Osteocyte (in vitro differentiated cells): Measurements from ENCODE around the gene SMIM17. TPM values are rescaled to one million over a fixed set of nuclear protein-coding genes. Genes with fewer than 3 reads are reported as not detected.

Experiments used
- DNase-seq: peaks from one replicate; pipeline ENCODE4 v3.0.0; 2021; ENCODE audit warnings: mixed read lengths; ENCODE audit not compliant: unreplicated experiment; ENCODE audit errors: extremely low spot score
- H3K27ac Mint-ChIP-seq: one replicate; pipeline ENCODE4 v1.8.0; 2021; ENCODE audit warnings: mild to moderate bottlenecking, mixed read lengths; ENCODE audit not compliant: unreplicated experiment
- H3K27me3 Mint-ChIP-seq: one replicate; pipeline ENCODE4 v1.8.0; 2021; ENCODE audit warnings: mixed read lengths; ENCODE audit not compliant: unreplicated experiment
- H3K36me3 Mint-ChIP-seq: one replicate; pipeline ENCODE4 v1.8.0; 2021; ENCODE audit warnings: mixed read lengths; ENCODE audit not compliant: unreplicated experiment
- H3K4me1 Mint-ChIP-seq: one replicate; pipeline ENCODE4 v1.8.0; 2021; ENCODE audit warnings: mixed read lengths; ENCODE audit not compliant: unreplicated experiment
- H3K4me3 Mint-ChIP-seq: one replicate; pipeline ENCODE4 v1.8.0; 2021; ENCODE audit warnings: mild to moderate bottlenecking, moderate library complexity, mixed read lengths; ENCODE audit not compliant: unreplicated experiment
- H3K9me3 Mint-ChIP-seq: one replicate; pipeline ENCODE4 v1.8.0; 2021; ENCODE audit warnings: mixed read lengths; ENCODE audit not compliant: unreplicated experiment
- total RNA-seq: library from RNA; stranded (reverse); gene quantifications from 2 replicates; pipeline ENCODE4 v1.2.1, GENCODE V29; 2021
- TF ChIP-seq, protein P1 (sequence below): fragments of 200-600 bp; sonication (generic); IDR thresholded peaks from 2 replicates; pipeline ENCODE4 v1.5.0; 2021; ENCODE audit warnings: antibody characterized with exemption, mild to moderate bottlenecking, moderate library complexity

The SMIM17 gene
- total RNA-seq, 1 donor from 2014 or later: 0.32 TPM

DNA sequence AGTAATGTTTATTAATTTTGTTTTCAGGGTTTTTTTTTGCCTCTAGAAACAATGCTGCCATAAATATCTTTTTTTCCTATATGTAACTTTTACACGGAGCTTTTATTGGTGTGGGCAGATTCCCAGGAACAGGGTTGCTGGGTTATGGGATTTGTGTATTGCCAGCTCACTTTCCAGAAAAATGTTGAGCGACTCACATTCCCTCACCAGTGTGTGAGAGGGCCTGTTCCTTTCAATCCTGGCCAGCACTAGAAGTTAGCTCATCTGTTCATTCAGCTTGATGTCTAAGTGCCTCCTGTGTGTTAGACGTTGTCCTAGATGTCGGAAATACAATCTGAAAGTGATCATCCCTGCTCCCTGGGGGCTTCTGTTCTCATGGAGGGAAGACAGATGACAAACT, 45.3 kb upstream of the SMIM17 start:
- Mint-ChIP-seq H3K9me3 (peaks cover 46% of the 10 kb centered on the region), H3K27ac (no peak overlapping the region), H3K27me3 (no peaks in the 10 kb centered on the region), H3K4me3 (no peak overlapping the region), H3K4me1 (peaks cover 13% of the 10 kb centered on the region), H3K36me3 (peaks cover 46% of the 10 kb centered on the region)
- no peak for DNase-seq
- TF ChIP-seq, protein P1, sequence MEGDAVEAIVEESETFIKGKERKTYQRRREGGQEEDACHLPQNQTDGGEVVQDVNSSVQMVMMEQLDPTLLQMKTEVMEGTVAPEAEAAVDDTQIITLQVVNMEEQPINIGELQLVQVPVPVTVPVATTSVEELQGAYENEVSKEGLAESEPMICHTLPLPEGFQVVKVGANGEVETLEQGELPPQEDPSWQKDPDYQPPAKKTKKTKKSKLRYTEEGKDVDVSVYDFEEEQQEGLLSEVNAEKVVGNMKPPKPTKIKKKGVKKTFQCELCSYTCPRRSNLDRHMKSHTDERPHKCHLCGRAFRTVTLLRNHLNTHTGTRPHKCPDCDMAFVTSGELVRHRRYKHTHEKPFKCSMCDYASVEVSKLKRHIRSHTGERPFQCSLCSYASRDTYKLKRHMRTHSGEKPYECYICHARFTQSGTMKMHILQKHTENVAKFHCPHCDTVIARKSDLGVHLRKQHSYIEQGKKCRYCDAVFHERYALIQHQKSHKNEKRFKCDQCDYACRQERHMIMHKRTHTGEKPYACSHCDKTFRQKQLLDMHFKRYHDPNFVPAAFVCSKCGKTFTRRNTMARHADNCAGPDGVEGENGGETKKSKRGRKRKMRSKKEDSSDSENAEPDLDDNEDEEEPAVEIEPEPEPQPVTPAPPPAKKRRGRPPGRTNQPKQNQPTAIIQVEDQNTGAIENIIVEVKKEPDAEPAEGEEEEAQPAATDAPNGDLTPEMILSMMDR: no peak

DNA sequence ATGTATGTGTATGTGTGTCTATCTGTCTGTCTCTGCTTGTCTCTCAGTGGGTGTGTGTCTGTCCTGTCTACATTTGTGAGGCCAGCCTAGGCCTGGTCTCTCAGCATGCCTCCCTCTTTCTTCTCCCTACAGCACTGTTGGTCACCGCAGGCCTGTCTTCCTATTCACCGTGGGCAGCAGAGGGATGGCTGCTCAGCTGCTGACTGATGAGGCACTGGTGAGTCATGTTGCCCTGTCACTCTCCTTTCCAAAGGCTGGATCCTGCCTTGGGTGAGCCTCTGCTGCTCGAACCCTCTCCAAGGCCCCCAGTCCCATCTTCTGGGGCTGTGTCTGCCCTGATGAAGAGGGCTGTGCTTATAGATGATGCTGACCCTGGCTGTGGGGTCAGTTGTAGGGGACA, 41.6 kb upstream of the SMIM17 start:
- Mint-ChIP-seq H3K27ac (no peak overlapping the region), H3K4me1 (no peaks in the 10 kb centered on the region), H3K27me3 (no peaks in the 10 kb centered on the region), H3K9me3 (peaks cover 60% of the 10 kb centered on the region), H3K36me3 (peaks cover 76% of the 10 kb centered on the region), H3K4me3 (no peak overlapping the region)
- DNase-seq: no peak
- TF ChIP-seq, protein P1: no peak

DNA sequence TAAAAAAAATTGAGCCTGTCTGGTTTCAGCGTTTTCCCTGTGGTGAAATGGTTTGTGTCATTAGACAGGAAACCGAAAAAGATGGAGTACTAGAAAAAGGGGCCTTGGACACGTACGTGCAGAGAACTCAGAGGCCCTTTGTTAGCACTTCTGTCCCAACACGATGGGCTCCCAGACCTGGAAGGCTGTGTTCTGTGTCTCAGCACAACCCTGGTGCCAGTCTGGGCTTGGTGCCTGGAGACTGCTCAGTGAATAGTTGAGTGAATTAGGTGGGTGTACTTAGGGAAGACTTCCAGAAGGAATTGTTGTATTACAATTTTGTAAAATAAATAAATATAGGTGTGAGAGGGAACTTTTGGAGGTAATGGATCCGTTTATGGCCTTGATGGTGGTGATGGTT, 39.1 kb upstream of the SMIM17 start:
- Mint-ChIP-seq H3K27me3 (no peaks in the 10 kb centered on the region), H3K4me1 (no peaks in the 10 kb centered on the region), H3K36me3 (peaks cover 79% of the 10 kb centered on the region), H3K27ac (no peak overlapping the region), H3K9me3 (peaks cover 58% of the 10 kb centered on the region), H3K4me3 (no peak overlapping the region)
- TF ChIP-seq, protein P1: no peak
- DNase-seq: no peak

DNA sequence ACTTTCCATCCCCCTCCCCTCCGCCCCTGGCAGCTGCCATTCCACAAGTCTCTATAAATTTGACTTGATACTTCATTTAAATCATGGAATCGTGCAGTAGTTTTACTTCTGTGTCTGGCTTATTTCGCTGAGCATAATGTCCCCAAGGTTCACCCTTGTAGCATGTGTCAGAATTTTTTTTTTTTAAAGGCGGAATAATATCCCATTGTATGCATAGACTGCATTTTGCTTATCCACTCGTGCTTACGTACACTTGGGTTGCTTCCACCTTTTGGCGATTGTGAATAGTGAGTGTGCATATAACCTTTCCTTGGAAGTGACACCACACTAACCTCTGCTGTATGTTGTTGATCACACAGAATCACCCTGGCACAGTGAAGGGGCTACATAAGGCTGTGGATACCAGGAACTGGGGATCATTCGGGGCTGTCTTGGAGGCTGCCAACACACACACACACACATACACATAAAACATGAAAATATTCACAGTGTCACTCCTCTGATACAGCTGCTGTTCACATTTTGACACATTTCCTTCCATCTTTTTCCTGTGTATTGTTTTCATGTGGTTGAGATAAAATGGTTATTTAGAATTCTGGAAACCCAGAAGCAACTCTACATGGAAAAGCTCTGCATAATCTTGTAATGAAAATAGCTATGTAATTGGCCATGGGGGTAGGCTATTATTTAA, 34.5 kb upstream of the SMIM17 start:
- Mint-ChIP-seq H3K36me3 (peaks cover 76% of the 10 kb centered on the region), H3K4me1 (no peaks in the 10 kb centered on the region), H3K9me3 (peaks cover 53% of the 10 kb centered on the region), H3K4me3 (no peak overlapping the region), H3K27ac (no peak overlapping the region), H3K27me3 (no peaks in the 10 kb centered on the region)
- DNase-seq: no peak
- TF ChIP-seq, protein P1: no peak

DNA sequence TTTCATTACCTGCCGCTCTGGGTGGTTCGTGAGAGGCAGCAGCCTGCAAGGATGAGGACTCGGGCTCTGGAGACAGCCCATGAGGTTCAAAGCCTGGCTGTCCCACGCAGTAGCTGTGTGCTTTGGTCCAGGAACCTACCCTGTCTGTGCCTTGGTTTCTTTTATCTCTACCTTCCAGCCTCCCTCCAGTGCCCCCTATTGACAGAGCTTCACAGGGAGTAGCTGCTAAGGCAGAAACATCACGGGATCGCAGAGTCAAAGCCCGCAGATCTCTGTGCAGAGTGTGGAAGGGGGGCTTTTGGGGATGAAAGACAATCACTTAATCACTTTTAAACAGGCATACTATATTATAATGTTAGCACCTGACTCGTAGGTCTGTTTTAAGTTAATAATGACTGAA, 31.7 kb upstream of the SMIM17 start:
- Mint-ChIP-seq H3K4me3 (no peak overlapping the region), H3K27ac (no peak overlapping the region), H3K4me1 (no peaks in the 10 kb centered on the region), H3K9me3 (peaks cover 64% of the 10 kb centered on the region), H3K36me3 (peaks cover 79% of the 10 kb centered on the region), H3K27me3 (no peaks in the 10 kb centered on the region)
- DNase-seq: no peak
- TF ChIP-seq, protein P1: no peak
